Thoracic aorta (tissue), 2 donors: ENCODE measurements around the gene GJA5. TPM values are rescaled to one million over a fixed set of nuclear protein-coding genes. Genes with fewer than 3 reads are reported as not detected.

Experiments used
- ATAC-seq: fragments of 150-250 bp; one replicate; pipeline ENCODE4 v1.8.0; 2017; ENCODE audit warnings: low read depth; ENCODE audit not compliant: insufficient number of reproducible peaks, low FRiP score
- DNase-seq: peaks from one replicate; pipeline ENCODE4 v3.0.0-alpha.2; 2020; ENCODE audit warnings: low spot score
- H3K27ac ChIP-seq, 2 donors: fragments of 200-600 bp; sonication (generic); 1 replicate in 1 of 2; 2 replicates in 1 of 2; pipeline ENCODE4 v1.5.1; 2016; ENCODE audit warnings: mild to moderate bottlenecking in 2 of 2, moderate library complexity in 2 of 2
- H3K27me3 ChIP-seq: fragments of 200-600 bp; sonication (generic); replicated peaks from 2 replicates; pipeline ENCODE4 v1.6.0; 2016; ENCODE audit warnings: mild to moderate bottlenecking; ENCODE audit not compliant: insufficient read depth
- H3K36me3 ChIP-seq: fragments of 200-600 bp; sonication (generic); one replicate; pipeline ENCODE4 v1.5.1; 2016
- H3K4me1 ChIP-seq, 2 donors: fragments of 200-600 bp; sonication (generic); 1 replicate in 1 of 2; 2 replicates in 1 of 2; pipeline versions ENCODE4 v1.5.1 to v1.6.0; 2016; ENCODE audit warnings: low read depth in 2 of 2, mild to moderate bottlenecking in 1 of 2; ENCODE audit not compliant: control insufficient read depth in 1 of 2
- H3K4me3 ChIP-seq: fragments of 200-600 bp; sonication (generic); 2 replicates; pipeline ENCODE4 v1.5.1; 2016; ENCODE audit warnings: mild to moderate bottlenecking
- H3K9me3 ChIP-seq: fragments of 200-600 bp; sonication (generic); 2 replicates; pipeline ENCODE4 v1.5.1; 2016
- total RNA-seq, 2 donors: library from RNA; depleted of rRNA; stranded (reverse); fragments of >200 nt; gene quantifications; one replicate each; pipeline versions ENCODE4 v1.1.0 to v1.2.3, GENCODE V29; 2016
- TF ChIP-seq, protein P1 (sequence below): fragments of 200-600 bp; sonication (generic); IDR thresholded peaks from one replicate; pipeline ENCODE4 v1.5.1; 2019; ENCODE audit warnings: antibody characterized with exemption

GJA5 gene
- total RNA-seq, 2 donors from 2014 or later = 49.7 to 51.7 TPM

DNA sequence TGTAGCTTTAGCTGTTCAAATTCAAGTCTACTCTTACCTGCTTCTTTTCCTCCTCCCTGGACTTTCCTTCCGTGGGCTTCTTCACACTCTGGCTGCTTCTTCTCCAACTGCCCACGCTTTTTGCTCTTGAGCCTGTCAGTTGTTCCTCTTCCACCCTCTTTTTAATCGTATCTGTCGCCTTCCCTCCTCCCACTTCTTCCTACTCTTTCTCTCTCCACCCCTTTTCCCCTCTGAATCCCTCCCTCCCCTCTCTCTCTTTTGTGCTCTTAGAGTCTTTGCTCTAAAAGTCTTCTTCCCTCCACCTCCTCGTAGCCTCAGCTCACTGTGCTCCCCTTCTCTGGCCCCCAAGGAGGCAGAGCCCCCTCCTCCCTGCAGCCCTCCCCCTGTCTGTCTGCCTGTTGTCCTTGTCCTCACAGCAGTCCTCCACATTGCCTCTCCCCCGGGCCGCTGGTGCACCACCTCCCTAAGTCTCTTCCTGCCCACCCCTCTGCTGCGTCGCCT, 12.9 kb upstream of the GJA5 start:
- ATAC-seq = no peak

DNA sequence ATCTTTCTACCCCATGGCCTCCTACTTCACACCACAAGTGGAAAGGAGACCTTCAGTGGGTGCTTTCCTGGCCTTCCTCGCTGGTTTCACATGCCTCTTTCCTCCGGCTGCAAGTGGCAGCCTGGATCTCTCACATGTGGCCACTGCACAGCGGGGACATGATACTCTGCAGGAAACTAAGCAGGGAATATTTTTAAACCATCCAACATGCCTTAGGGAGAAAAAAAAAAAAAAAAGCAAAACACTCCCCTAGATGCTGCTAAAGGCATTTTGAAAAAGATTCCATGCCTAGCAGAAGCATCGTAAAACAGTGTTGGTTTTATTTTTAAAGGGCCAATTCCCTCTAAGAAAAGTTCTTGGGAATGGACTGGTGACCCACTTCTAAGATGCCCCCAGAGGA, 12.2 kb upstream of the GJA5 start:
- Histone ChIP-seq H3K36me3 (no peaks in the 10 kb centered on the region), H3K4me3 (peak overlapping the region; percentile 65), H3K9me3 (no peaks in the 10 kb centered on the region), H3K27ac (peak overlapping the region; percentile 87 to 91), H3K4me1 (peaks cover 30 to 67% of the 10 kb centered on the region in 2 donors), H3K27me3 (no peaks in the 10 kb centered on the region)
- no peak for DNase-seq
- TF ChIP-seq, protein P1, sequence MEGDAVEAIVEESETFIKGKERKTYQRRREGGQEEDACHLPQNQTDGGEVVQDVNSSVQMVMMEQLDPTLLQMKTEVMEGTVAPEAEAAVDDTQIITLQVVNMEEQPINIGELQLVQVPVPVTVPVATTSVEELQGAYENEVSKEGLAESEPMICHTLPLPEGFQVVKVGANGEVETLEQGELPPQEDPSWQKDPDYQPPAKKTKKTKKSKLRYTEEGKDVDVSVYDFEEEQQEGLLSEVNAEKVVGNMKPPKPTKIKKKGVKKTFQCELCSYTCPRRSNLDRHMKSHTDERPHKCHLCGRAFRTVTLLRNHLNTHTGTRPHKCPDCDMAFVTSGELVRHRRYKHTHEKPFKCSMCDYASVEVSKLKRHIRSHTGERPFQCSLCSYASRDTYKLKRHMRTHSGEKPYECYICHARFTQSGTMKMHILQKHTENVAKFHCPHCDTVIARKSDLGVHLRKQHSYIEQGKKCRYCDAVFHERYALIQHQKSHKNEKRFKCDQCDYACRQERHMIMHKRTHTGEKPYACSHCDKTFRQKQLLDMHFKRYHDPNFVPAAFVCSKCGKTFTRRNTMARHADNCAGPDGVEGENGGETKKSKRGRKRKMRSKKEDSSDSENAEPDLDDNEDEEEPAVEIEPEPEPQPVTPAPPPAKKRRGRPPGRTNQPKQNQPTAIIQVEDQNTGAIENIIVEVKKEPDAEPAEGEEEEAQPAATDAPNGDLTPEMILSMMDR = no peak
- ATAC-seq = no peak

More for the DNA sequence above, 12.9 kb upstream of the GJA5 start:
- peak overlapping the region; percentile 65 for H3K4me3 ChIP-seq
- H3K27ac ChIP-seq = peak overlapping the region; percentile 87 to 91
- H3K4me1 ChIP-seq = peaks cover 32 to 67% of the 10 kb centered on the region in 2 donors
- H3K27me3 ChIP-seq = no peaks in the 10 kb centered on the region
- H3K36me3 ChIP-seq = no peaks in the 10 kb centered on the region
- DNase-seq = no peak
- no peaks in the 10 kb centered on the region for H3K9me3 ChIP-seq
- TF ChIP-seq, protein P1 = no peak

DNA sequence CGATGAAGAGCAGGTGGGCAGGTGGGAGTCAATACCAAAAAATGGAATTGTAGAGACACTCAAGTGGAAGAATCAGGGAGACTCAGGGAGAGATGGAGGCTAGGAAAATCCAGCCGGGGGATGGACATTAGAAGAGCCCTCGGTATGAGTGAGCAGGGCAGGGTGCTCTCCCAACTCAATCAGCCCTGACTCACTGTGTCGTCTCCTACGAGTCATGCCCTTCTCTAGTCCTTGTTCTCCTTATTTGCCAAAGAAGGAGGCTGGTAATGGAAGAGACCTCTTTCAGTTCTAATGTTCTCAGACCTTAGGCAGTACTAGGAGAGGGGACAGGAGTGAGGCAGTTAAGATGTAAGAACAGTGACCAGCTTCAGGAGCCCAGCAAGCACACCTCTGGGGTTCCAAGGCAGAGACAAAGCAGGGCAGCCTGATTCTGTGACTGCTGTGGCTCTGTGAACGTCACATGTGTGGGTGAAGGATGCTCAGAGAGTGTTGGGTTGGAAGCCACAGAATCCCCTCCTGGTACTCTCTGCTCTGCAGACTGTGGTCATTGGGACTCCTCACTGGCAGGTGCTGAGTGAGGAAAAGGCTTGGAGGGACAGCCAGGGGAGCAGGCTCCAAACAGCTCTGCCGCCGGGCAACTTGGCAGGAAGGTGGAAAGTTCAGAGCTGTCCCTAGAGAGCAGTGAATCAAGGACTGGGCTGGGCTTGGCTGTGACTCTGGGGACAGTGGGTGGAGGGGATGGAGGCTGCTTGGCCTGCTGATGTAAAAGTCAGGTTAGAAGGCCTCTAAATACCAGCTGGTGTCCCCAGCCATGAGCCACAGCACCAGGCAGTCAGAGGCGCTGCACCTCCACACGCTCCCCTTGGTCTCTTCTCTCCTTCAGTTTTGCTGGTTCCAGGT, 11.1 kb upstream of the GJA5 start:
- TF ChIP-seq, protein P1 = no peak
- DNase-seq (peak; percentile 43), ATAC-seq (peak; percentile 14)
- Histone ChIP-seq H3K9me3 (no peaks in the 10 kb centered on the region), H3K4me3 (peak overlapping the region; percentile 65), H3K36me3 (no peaks in the 10 kb centered on the region), H3K27ac (peak overlapping the region; percentile 87 to 91), H3K4me1 (peaks cover 28 to 75% of the 10 kb centered on the region in 2 donors), H3K27me3 (no peaks in the 10 kb centered on the region)

DNA sequence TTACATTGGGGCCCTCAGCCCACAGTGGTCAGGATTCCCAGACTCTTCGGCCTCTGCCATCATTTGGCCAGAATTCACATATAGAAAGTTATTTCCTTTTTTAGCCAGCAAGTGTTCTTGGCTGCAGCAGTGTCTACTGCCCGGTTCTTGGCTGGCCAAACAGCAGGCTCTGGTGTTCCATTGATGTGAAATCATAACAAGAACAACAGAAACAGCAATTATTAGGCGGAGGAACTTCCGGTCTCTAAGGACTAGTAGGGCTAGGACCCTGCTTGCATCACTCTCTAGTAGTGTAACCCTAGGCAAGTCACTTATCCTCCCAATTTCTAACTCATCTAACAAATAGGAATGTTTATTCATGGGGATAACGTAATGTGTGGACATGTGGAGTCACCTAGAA, 8.7 kb upstream of the GJA5 start:
- Histone ChIP-seq H3K9me3 (no peaks in the 10 kb centered on the region), H3K27me3 (no peaks in the 10 kb centered on the region), H3K4me3 (peak overlapping the region; percentile 30), H3K4me1 (peaks cover 32 to 96% of the 10 kb centered on the region in 2 donors), H3K27ac (peak overlapping the region; percentile 87 to 91), H3K36me3 (no peaks in the 10 kb centered on the region)
- TF ChIP-seq, protein P1 = no peak
- DNase-seq = peak; percentile 31
- peak; percentile 79 for ATAC-seq

DNA sequence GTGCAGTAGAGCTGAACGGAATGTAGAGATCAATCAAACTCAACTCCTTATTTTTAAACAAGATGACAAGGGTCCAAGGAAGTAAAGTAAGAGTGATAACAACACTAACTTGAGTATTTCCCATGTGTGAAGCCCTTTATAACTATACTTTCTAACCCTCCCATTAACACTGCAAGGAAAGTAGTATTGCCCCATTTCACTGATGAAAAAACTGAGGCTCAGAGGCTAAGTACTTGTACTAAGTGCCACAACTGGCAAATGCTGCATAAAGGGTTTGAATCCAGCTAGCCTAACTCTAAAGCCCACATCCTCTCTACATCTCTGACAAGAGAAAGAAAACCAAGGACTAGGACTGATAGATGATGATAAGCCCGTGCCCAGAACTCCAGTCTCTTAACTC, 8.2 kb upstream of the GJA5 start:
- TF ChIP-seq, protein P1 = no peak
- H3K9me3 ChIP-seq = no peaks in the 10 kb centered on the region
- ATAC-seq (no peak), DNase-seq (no peak)
- peak overlapping the region; percentile 30 for H3K4me3 ChIP-seq
- H3K4me1 ChIP-seq = peaks cover 32 to 96% of the 10 kb centered on the region in 2 donors
- H3K27me3 ChIP-seq = no peaks in the 10 kb centered on the region
- H3K27ac ChIP-seq = peak overlapping the region; percentile 87 to 91
- no peaks in the 10 kb centered on the region for H3K36me3 ChIP-seq
